ENCODE results near the gene FN1.

DNA sequence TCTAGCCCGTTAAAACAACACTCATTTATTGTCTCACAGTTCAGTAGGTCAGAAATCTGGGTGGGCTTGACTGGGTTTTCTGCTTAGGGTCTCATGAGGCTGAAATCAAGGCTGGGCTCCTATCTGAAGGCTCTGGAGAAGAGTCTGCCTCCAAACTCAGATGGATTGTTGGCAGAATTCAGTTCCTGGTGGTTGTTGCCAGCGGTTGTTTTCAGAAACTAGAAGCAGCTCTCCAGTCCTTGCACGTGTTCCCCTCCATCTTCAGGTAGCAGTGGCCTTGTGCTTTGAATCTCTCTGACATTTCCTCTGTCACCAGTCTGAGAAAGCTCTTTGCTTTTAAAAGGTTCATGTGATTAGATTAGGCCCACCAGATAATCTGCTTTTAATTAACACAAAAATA, 20.1 kb upstream of the FN1 start:
- TF ChIP-seq, protein P1, sequence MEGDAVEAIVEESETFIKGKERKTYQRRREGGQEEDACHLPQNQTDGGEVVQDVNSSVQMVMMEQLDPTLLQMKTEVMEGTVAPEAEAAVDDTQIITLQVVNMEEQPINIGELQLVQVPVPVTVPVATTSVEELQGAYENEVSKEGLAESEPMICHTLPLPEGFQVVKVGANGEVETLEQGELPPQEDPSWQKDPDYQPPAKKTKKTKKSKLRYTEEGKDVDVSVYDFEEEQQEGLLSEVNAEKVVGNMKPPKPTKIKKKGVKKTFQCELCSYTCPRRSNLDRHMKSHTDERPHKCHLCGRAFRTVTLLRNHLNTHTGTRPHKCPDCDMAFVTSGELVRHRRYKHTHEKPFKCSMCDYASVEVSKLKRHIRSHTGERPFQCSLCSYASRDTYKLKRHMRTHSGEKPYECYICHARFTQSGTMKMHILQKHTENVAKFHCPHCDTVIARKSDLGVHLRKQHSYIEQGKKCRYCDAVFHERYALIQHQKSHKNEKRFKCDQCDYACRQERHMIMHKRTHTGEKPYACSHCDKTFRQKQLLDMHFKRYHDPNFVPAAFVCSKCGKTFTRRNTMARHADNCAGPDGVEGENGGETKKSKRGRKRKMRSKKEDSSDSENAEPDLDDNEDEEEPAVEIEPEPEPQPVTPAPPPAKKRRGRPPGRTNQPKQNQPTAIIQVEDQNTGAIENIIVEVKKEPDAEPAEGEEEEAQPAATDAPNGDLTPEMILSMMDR (IDR thresholded peaks at IDR 0.05), result no peak
- no peak for TF ChIP-seq POLR2A (IDR thresholded peaks at IDR 0.05)
- TF ChIP-seq EP300 (IDR thresholded peaks at IDR 0.05), result no peak
